OCI-M2 (cell line): Measurements from ENCODE around the gene RFX7.
"Not testable (repeated sequence)": the region's sequence is repeated elsewhere in the genome, so short reads cannot be mapped to it uniquely, and the experiment has no call there.

Source experiments
- DNase-seq: peaks from one replicate; lab custom pipeline; 2025; ENCODE audit not compliant: unreplicated experiment; lab: John Stamatoyannopoulos, UW

RFX7 gene

DNA sequence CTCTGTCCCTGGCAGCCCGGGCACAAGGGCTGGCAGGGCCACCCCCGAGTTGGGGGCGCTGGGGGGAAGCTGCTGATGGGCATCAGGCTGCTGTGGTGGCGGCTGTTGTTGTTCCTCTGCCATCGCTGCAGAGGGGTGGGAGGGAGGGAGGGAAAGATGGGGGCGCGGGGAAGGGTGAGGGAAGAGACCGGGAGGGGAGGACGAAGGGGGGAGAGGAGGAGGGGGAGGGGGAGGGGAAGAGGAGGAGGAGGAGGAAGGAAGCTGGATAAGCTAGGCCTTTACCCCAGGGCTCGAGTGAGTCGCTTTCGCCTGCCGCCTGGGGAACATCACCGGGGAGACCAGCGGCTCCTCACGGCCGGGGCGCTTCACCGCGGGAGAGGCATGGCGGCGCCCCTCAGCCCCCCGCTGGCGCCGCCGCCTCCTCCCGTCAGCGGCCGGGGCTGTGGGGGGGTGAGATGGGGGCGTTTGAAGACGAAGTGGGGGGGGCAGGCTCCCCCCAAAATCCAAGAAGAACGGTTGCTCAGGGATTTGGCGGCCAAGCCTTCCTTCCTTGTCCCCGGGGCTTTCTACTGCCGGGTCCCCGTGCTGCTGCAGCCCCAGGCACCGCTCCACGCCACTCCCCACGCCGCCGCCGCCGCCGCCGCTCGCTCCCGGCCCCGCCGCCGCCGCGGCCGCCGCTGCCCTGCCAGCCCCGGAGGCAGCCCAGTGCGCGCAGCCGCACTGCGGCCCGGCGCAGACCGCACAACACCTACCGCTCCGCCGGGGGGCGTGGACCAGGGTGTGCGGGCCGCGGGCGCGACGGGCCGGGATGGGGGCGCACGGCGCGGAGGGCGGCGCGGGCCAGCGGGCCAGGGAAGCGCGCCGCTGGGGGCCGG lies at the start of gene RFX7:
Gene RFX7 (minus strand): TSS at position 717 of the 875 bp plus-strand sequence. CDS start 594 bp downstream, at position 123.
- no peak for DNase-seq

DNA sequence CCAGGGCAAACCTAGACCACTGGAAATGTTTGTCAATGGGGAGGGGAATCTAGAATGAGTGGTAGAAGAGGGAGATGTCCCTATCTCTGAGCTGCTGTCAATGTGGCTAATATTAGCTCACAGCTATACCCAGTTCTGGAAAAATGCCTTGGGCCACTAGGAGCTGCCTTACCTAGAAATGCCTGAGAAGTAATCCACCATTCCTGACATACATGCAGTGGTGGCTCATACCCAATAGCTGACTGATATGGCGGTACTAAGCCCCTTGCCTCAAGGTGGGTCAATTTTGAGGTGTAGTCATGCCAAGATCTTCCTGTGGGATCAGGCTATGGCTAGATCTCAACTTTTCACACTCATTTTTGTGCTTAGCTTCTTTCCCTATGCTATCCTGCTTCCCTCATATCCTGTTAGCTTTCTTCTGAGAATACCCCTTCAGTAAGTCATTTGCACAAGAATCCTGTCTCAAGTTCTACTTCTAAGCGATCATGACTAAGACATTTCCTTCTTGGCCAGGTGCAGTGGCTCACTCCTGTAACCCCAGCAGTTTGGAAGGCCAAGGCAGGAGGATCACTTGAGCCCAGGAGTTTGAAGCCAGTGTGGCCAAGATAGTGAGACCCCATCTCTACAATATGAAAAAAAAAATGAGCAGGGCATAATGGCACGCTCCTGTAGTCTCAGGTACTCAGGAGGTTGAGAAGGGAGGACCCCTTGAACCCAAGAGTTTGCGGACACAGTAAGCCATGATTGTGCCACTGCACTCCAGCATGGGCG lies 49.1 kb upstream of the RFX7 start:
- no peak for DNase-seq

DNA sequence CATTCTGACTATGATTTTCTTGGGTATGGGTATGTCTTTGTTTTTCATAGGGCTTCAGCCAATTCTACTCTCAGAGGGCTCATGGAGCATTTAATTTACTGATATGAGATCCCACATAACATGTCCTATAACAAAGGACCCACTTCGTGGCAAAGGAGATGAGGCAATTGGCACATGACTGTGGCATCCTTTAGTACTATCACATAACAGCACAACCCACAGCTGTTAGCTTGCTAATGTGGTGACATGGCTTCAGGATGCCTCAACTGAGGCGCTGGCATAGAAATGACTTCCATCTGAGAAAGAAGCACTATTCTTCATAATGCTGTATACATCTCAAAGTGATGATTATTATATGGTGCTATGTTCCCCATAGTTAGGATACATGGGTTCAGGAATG lies 48.1 kb upstream of the RFX7 start:
- no peak for DNase-seq

DNA sequence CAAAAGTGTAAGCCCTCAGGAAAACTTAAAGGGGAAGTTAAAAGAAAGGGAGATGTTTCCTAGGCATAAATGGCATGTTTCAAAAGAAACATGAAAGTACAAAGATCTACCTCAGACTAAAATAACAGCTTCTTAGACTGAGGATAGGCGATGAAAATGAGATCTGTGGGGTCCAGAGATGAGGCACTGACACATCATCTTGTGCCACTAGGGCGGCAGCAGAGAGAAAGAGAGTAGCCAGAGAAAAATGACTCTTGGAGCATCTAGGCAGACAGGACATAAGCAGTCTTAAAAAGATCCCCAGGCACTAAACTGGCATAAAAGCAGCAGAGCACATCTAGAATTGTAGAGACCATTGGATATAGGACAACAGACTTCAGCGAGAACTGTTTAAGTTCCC lies 42.5 kb upstream of the RFX7 start:
- no peak for DNase-seq

DNA sequence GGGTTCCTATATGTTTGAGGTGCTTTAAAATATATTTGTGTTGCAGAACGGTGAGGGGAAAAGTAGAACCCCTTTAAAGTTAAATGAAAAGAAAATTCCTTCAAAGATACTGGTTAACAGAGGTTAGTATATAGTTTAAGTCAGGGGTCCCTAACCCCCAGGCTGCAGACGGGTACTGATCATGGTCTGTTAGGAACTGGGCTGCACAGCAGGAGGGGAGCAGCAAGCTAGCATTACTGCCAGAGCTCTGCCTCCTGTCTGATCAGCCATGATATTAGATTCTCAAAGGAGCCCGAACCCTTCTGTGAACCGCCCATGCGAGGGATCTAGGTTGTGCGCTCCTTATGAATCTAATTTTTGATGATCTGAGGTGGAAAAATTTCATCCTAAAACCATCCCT lies 37.5 kb upstream of the RFX7 start:
- DNase-seq: no peak

DNA sequence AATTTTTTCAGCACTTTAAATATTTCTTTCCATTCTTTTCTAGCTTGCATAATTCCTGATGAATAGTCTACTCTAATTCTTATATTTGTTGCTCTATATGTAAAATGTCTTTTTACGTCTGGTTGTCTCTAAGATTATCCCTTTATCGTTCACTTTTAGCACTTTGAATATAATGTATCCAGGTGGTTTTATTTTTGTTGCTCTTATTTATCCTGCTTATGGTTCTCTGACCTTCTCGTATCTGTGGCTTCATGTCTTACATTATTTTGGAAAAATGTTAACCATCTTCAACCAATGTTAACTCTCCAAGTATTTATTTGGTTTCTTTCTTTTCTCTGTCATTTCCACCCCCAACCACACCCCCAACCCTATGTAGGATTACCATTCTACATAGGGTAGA lies 30.0 kb upstream of the RFX7 start:
- DNase-seq: no peak

DNA sequence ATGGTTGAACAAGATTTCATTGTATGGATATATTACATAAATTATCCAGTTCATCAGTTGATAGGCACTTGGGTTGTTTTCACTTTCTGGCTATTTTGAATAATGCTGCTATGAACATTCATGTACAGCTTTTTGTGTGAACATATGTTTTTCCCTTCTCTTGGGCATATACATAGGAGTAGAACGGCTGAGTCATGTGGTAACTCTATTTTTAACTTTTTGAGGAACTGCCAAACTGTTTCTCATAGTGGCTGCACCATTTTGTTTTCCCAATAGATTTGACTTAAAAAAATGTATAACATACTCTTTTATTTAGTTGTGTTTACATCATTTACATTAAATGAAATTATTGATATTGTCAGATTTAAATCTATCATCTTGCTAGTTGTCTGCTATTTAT lies 28.8 kb upstream of the RFX7 start:
- no peak for DNase-seq

DNA sequence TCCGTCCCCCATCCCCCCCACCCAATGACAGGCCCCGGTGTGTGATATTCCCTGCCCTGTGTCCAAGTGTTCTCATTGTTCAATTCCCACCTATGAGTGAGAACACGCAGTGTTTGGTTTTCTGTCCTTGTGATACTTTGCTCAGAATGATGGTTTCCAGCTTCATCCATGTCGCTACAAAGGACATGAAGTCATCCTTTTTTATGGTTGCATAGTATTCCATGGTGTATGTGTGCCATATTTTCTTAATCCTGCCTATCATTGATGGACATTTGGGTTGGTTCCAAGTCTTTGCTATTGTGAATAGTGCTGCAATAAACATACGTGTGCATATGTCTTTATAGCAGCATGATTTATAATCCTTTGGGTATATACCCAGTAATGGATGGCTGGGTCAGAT lies 22.8 kb upstream of the RFX7 start:
- not testable (repeated sequence) for DNase-seq

DNA sequence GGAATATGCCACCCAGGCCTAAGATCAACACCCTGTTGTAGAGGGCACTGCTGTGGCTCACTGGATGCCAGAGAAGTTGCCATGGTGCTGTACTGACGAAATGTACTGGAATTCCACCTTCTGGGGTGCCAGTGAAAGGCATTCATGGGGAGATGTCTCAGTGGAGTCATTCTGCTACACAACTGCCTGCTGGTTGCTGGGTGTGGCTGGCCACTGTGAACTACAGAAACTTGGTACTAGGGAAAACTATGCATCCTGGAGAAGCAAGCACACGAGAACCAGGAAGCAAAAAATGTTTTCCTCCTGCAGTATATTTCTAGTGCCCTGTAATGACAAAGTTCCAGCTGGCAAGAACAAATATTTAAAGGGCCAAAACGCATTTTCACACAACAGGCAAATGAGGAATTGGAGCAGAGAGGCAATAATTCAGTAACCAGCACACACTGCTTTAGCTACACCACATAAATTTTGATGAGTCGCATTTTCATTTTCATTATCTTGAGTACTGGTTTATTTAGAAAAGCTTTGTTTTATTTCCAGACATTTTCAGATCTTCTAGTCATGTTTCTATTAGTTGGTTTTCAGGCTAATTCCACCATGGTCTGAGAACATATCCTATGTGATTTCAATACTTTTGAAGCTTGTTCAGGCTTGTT lies 18.3 kb upstream of the RFX7 start:
- no peak for DNase-seq

DNA sequence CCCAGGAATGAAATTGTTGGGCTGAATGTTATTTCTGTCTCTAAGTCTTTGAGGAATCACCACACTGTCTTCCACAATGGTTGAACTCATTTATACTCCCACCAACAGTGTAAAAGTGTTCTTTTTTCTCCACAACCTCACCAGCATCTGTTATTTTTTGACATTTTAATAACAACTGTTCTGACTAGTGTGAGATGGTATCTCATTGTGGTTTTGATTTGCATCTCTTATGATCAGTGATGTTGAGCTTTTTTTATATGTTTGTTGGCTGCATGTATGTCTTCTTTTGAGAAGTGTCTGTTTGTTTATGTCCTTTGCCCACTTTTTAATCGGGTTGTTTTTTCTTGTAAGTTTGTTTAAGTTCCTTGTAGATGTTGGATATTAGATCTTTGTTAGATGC lies 13.6 kb upstream of the RFX7 start:
- not testable (repeated sequence) for DNase-seq

DNA sequence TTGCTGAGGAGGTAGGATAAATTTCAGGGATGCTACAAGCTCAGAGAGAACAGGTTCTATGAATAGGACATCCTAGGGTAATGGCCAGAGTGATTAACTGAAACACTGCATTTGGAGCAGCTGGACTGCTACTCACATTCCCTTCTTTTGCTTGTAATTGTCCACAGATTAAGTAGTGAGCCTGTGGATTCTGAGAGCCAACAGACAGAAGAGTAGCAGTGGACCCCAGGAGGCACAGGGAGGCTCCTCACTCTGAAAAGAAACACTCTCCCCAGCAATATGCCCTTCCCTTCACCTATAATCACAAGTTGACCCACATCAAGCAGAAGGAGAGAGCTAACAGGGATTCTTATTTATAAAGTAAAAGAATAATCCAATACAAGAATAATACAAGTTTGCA lies 10.6 kb upstream of the RFX7 start:
- DNase-seq: no peak

DNA sequence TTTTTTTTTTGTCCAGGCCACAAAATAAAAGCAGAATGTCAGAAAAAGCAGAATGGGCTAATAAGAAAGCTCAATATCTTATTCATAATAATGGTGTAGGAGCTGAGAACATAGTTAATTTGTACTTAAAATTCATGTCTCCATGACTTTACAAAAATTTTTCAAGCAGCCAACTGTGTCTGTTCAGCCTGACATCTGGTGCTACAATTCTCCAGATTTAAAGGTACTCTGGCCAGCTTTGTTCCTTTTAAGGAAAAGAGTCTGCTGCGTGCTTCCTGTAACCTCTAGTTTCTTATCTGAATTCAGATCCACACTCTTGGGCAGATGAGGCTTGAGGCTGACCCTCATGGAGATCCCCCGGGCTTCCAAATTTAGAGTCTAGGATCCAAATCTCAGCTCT lies 8.7 kb upstream of the RFX7 start:
- no peak for DNase-seq

DNA sequence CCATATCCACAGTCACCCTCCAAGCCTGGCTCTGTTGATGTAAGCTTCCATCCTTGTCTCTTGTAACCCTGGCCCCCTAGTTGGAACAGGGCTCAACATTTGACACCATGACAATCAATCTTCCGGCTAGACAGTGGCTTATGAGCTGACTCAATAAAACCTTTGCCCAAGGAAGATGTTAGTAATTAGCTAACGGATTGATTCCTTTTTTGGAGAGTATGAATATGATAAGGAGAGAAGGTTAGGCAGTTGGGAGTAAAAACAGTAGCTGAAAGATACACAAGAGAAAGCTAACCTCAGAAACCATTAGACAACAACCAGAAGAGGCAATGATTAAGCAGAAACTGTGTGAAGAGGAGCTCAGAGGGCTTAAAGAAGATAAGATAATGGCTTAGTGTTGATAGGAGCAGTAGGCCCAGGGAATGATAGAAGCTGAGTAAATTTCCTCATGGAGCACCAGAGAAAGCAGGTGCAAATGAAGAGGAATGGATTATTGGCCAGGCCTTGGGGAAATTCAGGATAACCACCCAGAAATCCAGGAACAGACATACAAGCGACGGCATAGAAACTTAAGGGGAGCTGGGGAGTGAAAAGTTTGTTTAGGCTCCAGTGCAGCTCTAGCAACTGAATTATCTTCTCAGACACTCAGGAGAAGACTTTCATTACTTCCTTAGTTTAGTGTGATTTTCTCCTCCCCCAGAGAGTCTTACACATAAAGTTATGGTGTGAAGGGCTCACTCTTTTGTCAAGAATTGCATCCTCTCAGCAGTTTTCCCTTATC lies 7.8 kb upstream of the RFX7 start:
- peak; percentile 59 for DNase-seq

DNA sequence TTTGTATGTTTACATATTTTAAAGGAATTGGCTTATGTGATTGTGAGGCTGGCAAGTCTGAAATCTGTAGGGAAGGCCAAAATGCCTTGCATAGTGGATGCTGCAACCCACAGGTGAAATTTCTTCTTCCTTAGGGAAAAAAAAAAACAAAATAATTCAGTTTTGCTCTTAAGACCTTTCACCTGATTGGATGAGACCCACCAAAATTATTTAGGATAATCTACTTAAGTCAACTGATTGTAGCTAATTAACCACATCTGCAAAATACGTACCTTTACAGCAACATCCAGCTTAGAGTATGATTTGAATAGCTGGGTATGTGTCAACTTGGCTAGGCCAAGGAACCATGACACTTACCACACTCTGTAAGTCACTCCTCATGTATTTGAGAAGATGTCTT lies 6.9 kb upstream of the RFX7 start:
- no peak for DNase-seq

DNA sequence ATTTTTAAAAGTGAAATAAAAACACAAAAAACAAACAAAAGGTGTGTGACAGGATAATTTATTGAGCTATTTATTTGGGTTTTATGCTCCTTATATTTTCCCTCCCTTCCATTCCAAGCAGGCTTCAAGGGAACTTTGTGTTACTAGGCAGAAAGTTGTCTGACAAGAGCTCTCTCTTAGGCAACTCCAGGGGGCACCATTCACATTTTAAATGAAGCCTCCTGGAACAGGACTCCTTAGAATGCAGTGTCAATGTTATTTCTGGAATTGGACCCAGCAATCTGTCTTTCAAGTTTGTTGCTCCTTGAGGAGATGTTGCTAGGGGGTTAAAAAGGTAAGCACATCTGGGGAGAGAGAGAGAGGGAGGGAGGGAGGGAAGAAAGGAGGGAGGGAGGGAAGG lies 5.4 kb upstream of the RFX7 start:
- DNase-seq: no peak

DNA sequence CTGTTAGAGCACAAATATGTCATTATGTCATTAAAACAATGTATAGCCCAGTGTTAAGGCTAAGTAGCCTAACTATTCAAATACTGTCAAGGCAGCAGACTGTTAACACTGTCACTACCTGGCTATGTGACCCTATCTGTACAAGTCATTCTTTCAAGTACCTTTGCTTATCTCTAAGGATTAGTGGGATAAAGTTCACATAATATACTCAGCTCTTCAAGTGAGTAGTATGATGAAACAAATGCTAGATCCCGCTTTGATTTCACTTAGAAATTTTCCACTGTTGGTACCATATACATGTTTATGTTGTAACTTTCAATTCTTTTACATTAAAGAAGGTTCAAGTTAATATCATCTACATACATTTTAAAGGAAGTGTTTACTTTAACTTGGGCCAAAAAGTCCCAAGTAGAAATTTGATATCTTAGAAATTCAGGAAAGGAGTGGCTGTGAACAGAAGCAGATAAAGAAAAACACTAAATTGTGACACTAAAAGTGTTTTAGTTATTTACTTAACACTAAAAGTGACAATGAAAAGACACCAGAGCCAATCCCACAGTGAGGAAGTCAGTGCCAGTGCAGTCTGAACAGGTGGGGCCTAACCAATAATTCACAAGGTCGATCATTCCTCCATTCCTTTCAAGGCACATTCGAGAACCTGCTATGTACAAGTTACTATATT lies 4.8 kb upstream of the RFX7 start:
- no peak for DNase-seq

DNA sequence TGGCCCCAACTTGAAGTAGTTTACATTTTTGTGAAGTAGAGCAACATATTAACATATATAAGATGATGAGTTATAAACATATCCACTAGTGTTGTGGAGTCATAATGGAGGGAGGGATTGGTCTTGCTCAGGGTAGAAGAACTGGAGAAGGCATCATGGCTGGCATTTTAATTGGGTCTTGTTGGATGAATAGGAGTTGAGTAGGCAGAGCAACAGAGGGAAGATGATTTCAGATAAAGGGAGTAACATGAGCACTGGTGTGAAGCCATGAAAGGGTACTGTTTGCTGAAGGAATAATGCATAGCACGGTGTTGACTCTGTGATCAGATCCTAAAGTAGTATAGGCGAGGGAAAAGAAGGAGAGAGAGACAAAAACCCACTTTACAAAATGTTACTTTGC lies 3.6 kb upstream of the RFX7 start:
- DNase-seq: no peak

DNA sequence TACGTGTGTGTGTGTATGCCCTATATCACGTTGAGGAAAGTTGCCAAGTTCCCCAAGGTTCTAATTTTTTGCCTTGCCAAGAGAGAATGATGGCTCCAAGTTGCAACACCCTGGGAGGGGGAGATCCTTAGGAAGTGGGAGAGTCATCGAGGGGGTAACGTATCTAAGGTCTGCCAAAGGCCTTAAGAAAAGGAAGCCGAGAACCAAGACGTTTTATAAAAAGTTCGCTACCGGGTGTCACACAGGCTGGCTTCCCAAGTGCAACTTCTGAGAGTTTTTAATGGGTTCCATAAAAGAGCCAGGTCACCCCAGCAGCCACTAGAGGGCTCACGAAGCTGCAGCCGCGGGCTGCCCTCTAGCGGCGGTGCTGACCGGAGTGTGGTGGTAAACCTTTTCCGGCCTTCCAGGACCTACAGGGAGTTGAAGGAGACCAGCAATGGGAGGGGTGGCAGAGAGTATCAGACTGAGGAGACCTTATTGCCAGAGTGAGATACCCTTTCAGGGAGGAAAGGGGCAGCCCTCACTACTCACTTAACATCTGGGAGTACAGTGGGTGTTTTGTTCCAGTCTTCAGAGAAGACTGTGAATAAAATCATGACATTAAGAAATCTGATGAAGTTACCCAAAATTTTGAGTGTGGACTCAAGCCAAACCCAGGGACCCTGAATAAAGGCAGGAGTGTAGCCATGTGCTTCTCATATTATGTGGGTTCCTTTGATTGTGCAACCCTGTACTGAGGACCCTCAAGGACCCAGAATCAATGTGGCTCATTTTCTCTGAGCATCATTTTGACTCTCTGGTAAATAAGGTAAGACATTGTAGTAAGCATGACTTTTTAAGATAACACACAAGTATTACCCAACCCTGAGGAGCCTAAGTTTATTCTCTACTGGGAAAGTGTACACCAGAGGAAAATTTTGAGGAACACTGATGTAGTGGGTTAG lies 2.5 kb upstream of the RFX7 start:
- peak; percentile 60 for DNase-seq

DNA sequence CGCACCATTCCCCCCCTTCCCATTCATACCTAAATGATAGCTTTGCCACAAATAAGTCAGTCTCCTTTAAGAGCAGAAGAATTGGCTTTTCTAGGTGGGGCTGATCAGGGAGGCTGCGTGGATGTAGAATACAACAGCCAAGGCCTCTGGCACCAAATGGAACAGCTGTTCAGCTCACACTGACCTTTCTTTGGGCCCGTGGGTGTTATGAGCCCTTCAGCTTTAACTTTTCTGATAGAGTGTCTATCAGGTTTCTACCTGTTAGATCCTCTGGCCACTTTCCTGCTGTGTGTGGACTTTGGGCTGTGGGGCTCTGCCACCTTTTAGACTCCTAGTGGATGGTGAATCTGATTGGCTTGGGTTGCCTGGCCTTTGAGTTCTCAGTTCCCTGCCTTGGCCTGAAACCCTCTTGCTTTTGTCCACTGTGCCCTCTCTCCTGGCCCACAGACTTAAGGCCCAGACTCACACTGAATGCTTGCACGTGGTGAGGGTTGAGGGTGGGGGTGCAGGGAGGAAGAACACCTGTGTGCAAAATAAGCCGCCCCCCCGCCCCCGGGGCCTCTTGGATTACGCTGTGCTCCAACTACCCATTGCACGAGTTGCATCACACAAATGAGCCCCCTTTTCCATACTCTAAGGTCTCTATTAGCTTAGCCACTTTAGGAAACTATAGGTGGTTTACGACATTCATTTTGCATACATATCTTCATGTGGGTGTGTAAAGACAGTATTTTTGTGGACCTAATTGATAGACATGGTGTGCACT lies 1.3 kb upstream of the RFX7 start:
- DNase-seq: no peak
